Endodermal cell (in vitro differentiated cells): ENCODE results near the gene SMC6. TPM values are rescaled to one million over a fixed set of nuclear protein-coding genes. Genes with fewer than 3 reads are reported as not detected.

ENCODE experiments used
- DNase-seq: peaks from one replicate; pipeline ENCODE4 v3.0.0-alpha.2; 2017
- H3K27ac ChIP-seq: 2 replicates; pipeline ENCODE4 v1.5.1; 2013; ENCODE audit warnings: mild to moderate bottlenecking, low read depth, low read length, moderate library complexity
- H3K27me3 ChIP-seq: 2 replicates; pipeline ENCODE4 v1.6.1; 2013; ENCODE audit warnings: mild to moderate bottlenecking, low read length, moderate library complexity; ENCODE audit not compliant: insufficient read depth, control insufficient read depth, poor library complexity, severe bottlenecking
- H3K36me3 ChIP-seq: 2 replicates; pipeline ENCODE4 v1.7.0; 2013; ENCODE audit warnings: mild to moderate bottlenecking, low read length, moderate library complexity; ENCODE audit not compliant: control insufficient read depth, insufficient read depth
- H3K4me1 ChIP-seq: one replicate; pipeline ENCODE4 v1.7.0; 2013; ENCODE audit warnings: low read length; ENCODE audit not compliant: control insufficient read depth, insufficient read depth
- H3K4me3 ChIP-seq: 2 replicates; pipeline ENCODE4 v1.5.1; 2013; ENCODE audit warnings: mild to moderate bottlenecking, low read length, moderate library complexity
- H3K9ac ChIP-seq: 2 replicates; pipeline ENCODE4 v1.6.1; 2013; ENCODE audit warnings: mild to moderate bottlenecking, low read length, moderate library complexity; ENCODE audit not compliant: poor library complexity, severe bottlenecking; ENCODE audit errors: extremely low read depth
- H3K9me3 ChIP-seq: 2 replicates; pipeline ENCODE4 v1.6.1; 2013; ENCODE audit warnings: mild to moderate bottlenecking, low read length, moderate library complexity; ENCODE audit not compliant: control insufficient read depth
- H3K27ac Mint-ChIP-seq: 2 replicates; pipeline ENCODE4 v1.8.0; 2020; ENCODE audit warnings: mixed read lengths
- H3K27me3 Mint-ChIP-seq: 2 replicates; pipeline ENCODE4 v1.8.0; 2021; ENCODE audit warnings: mild to moderate bottlenecking, mixed read lengths; ENCODE audit not compliant: insufficient read depth
- H3K36me3 Mint-ChIP-seq: 2 replicates; pipeline ENCODE4 v1.8.0; 2020; ENCODE audit warnings: low read depth, mixed read lengths
- H3K4me1 Mint-ChIP-seq: 2 replicates; pipeline ENCODE4 v1.8.0; 2020; ENCODE audit warnings: mixed read lengths
- H3K4me3 Mint-ChIP-seq: 2 replicates; pipeline ENCODE4 v1.8.0; 2020; ENCODE audit warnings: mild to moderate bottlenecking, moderate library complexity, mixed read lengths
- H3K9me3 Mint-ChIP-seq: 2 replicates; pipeline ENCODE4 v1.8.0; 2020; ENCODE audit warnings: mild to moderate bottlenecking, mixed read lengths
- WGBS, 2 experiments: methylation state at CpG; one replicate each; pipeline versions ENCODE4 v1.1.5 to v1.1.7; 2013; ENCODE audit warnings: missing lambda C conversion rate in 2 of 2, mixed read lengths in 1 of 2; ENCODE audit not compliant: insufficient coverage in 1 of 2, insufficient read length in 1 of 2; 5-methylcytosine and 5-hydroxymethylcytosine counted together
- total RNA-seq, 2 donors: library from RNA; stranded (reverse); fragmentation: NEBNext Ultra II Directional in 1 of 2; extraction: Animal tissue kit (Norgen Biotek cat#: 25700) in 1 of 2; gene quantifications; 2 replicates in 1 of 2; 3 replicates in 1 of 2; pipeline ENCODE4 v1.2.1, GENCODE V29; 2021
- TF ChIP-seq, protein P1 (sequence below): fragments of 200-600 bp; sonication (generic); conservative IDR thresholded peaks from 2 replicates; pipeline ENCODE4 v1.5.0; 2021; ENCODE audit warnings: antibody characterized with exemption, mild to moderate bottlenecking

SMC6 gene
- total RNA-seq, 2 donors from 2014 or later = 38.3 to 48.3 TPM

DNA sequence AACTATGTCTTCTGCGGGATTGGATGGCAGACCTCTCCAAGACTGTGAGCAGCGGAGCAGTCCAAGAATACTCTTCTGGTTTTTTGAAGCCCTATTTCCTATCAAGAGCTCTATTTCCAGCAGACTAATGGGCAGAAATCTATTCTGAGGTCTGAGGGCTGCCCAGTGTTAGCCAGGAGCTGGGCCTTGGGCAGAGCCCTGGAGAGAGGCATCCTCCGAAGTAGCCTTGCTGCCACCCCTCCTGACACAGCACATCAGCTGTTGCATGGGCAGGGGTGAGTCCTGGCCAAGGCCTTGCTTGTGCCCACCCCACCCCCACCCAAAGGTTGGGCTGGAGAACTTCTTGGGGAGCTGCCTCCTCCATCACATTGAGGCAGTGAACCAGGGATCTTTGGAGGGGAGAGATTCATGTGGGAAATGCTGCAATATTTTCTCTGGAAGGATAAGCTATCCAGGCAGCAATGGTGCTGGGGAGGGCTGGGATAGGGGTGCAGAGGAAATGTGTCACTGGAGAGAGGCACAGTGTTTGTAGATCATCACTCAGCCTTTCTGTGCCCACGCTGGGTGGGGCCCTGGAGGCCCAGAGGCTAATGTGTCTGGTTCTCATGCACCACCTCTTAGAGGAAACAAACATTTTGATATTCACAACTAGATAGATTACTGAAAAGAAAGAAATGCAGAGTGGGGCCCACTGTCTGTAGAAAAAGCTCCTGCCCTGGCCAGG lies 108.5 kb downstream of the SMC6 start:
- 92 to 93% methylated on average over 3 to 4 of the region's 4 CpGs for WGBS, 2 experiments
- Histone ChIP-seq H3K4me1 (no peaks in the 10 kb centered on the region), H3K36me3 (no peaks in the 10 kb centered on the region), H3K4me3 (no peak overlapping the region), H3K27ac (no peak overlapping the region), H3K27me3 (no peaks in the 10 kb centered on the region), H3K9me3 (no peaks in the 10 kb centered on the region), H3K9ac (no peak overlapping the region)
- TF ChIP-seq, protein P1, sequence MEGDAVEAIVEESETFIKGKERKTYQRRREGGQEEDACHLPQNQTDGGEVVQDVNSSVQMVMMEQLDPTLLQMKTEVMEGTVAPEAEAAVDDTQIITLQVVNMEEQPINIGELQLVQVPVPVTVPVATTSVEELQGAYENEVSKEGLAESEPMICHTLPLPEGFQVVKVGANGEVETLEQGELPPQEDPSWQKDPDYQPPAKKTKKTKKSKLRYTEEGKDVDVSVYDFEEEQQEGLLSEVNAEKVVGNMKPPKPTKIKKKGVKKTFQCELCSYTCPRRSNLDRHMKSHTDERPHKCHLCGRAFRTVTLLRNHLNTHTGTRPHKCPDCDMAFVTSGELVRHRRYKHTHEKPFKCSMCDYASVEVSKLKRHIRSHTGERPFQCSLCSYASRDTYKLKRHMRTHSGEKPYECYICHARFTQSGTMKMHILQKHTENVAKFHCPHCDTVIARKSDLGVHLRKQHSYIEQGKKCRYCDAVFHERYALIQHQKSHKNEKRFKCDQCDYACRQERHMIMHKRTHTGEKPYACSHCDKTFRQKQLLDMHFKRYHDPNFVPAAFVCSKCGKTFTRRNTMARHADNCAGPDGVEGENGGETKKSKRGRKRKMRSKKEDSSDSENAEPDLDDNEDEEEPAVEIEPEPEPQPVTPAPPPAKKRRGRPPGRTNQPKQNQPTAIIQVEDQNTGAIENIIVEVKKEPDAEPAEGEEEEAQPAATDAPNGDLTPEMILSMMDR = no peak
- DNase-seq = no peak
- no peaks in the 10 kb centered on the region for H3K4me1 Mint-ChIP-seq
- H3K9me3 Mint-ChIP-seq = no peaks in the 10 kb centered on the region
- H3K27me3 Mint-ChIP-seq = no peaks in the 10 kb centered on the region
- no peaks in the 10 kb centered on the region for H3K36me3 Mint-ChIP-seq
- no peak overlapping the region for H3K27ac Mint-ChIP-seq
- H3K4me3 Mint-ChIP-seq = no peak overlapping the region

DNA sequence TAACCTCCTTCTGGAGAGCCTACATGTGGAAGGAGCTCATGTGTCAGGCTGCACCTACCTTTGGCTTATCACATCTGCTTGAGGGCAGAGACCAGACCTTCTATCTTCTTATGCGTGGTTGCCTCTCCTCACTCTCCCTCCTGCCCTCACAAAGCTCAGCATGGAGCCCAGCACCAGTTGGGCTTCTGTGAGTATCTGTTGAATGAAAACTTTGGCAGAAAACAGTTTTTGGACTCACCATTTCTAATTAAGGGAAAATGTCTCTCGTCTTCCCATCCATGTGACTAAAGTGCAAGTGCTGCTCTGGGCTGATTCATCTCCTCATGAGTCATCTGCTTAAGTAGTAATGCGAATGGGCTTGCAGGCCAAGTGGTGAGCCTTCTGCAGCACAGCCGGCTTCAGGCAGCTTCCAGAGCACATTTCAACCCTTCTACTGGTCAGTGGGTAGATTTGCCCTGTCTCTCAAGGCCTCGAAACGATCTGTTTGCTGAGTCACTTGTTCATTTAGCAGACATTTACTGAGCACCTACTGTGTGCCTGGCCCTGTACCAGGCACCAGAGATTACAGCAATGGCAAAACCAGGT lies 110.5 kb downstream of the SMC6 start:
- H3K4me1 ChIP-seq = no peaks in the 10 kb centered on the region
- Mint-ChIP-seq H3K4me1 (no peaks in the 10 kb centered on the region), H3K27me3 (no peaks in the 10 kb centered on the region), H3K4me3 (no peak overlapping the region), H3K36me3 (no peaks in the 10 kb centered on the region), H3K9me3 (no peaks in the 10 kb centered on the region), H3K27ac (no peak overlapping the region)
- DNase-seq = no peak
- TF ChIP-seq, protein P1 = no peak
- no peaks in the 10 kb centered on the region for H3K36me3 ChIP-seq
- 89 to 93% methylated on average over 6 of the region's 6 CpGs for WGBS, 2 experiments
- H3K9me3 ChIP-seq = no peaks in the 10 kb centered on the region
- no peak overlapping the region for H3K9ac ChIP-seq
- H3K4me3 ChIP-seq = no peak overlapping the region
- no peaks in the 10 kb centered on the region for H3K27me3 ChIP-seq
- H3K27ac ChIP-seq = no peak overlapping the region

DNA sequence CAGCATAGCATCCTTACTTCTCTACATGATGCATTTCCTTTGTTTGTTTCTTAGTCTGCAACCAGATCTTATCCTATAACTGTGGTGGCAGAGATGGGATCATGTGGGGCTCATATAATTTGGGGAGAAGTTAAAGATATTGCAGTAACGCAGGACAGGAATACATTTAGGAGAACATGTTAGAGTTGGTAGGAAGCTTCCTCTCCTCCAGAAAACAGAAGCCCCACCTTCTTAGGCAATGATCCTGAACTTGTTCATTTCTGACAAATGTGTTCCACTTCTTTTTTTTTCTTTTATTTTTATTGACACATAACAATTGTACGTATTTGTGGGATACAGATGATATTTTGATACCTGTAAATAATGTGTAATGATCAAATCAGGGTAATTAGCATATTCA lies 113.2 kb downstream of the SMC6 start:
- WGBS, 2 experiments = 90% methylated on average over 1 of the region's 2 CpGs; no CpG with 5 or more reads in 1 of the 2 experiments
- Histone ChIP-seq H3K36me3 (no peaks in the 10 kb centered on the region), H3K4me1 (no peaks in the 10 kb centered on the region), H3K9ac (no peak overlapping the region), H3K4me3 (no peak overlapping the region), H3K27ac (no peak overlapping the region), H3K9me3 (no peaks in the 10 kb centered on the region), H3K27me3 (no peaks in the 10 kb centered on the region)
- H3K9me3 Mint-ChIP-seq = no peaks in the 10 kb centered on the region
- no peaks in the 10 kb centered on the region for H3K36me3 Mint-ChIP-seq
- TF ChIP-seq, protein P1 = no peak
- H3K27ac Mint-ChIP-seq = no peak overlapping the region
- no peak for DNase-seq
- no peaks in the 10 kb centered on the region for H3K27me3 Mint-ChIP-seq
- no peak overlapping the region for H3K4me3 Mint-ChIP-seq
- peaks cover 7% of the 10 kb centered on the region for H3K4me1 Mint-ChIP-seq
